ENCODE results near the gene SFTPA1. TPM values are rescaled to one million over a fixed set of nuclear protein-coding genes. Genes with fewer than 3 reads are reported as not detected.

SFTPA1 gene
- total and polyA plus RNA-seq, 9 of the 15 experiments (the other 6 are each of a cell fraction or from before 2014, with no cell fraction given): 0.04 to 3.5 (median 0.08) TPM; not detected in 5

- no peak for TF ChIP-seq ZNF121 (CRISPR knock-in tag; conservative IDR thresholded peaks at IDR 0.05)
- TF ChIP-seq ZNF395 (CRISPR knock-in tag; IDR thresholded peaks at IDR 0.05): no peak
- no peak for TF ChIP-seq TCF15 (CRISPR knock-in tag; IDR thresholded peaks at IDR 0.05)
- no peak for TF ChIP-seq TBP (optimal IDR thresholded peaks at IDR 0.05; ENCODE audit: low read depth, low read length)
- no peak for TF ChIP-seq MTA3 (IDR thresholded peaks at IDR 0.05; ENCODE audit: borderline replicate concordance)
- no peak for TF ChIP-seq CCNT2 (IDR thresholded peaks at IDR 0.05; ENCODE audit: borderline replicate concordance, extremely low read depth, insufficient read length, low read depth, low read length)
These were observed 4.8 kb downstream of the SFTPA1 start (continued) for GRCh38 chr10:79615577-79615976.

GRCh38 chr10:79616164-79616563, 5.4 kb downstream of the SFTPA1 start:
- TF ChIP-seq ZNF586 (CRISPR knock-in tag; conservative IDR thresholded peaks at IDR 0.05) (no peak), TAF1 (IDR thresholded peaks at IDR 0.05; ENCODE audit: control insufficient read depth, extremely low read depth, insufficient read depth, low read length, severe bottlenecking) (no peak), ZNF695 (CRISPR knock-in tag; IDR thresholded peaks at IDR 0.05) (no peak), ZNF444 (CRISPR knock-in tag; IDR thresholded peaks at IDR 0.05) (no peak), POLR2H (tag; IDR thresholded peaks at IDR 0.05; ENCODE audit: low read depth) (no peak), TEAD4 (IDR thresholded peaks at IDR 0.05; ENCODE audit: low read length) (no peak), TEAD4 (CRISPR knock-in tag; IDR thresholded peaks at IDR 0.05; ENCODE audit: borderline replicate concordance) (no peak), KLF1 (tag; IDR thresholded peaks at IDR 0.05) (no peak), ZFX (CRISPR knock-in tag; IDR thresholded peaks at IDR 0.05) (no peak), CREM (IDR thresholded peaks at IDR 0.05; ENCODE audit: low read depth) (no peak), SMAD1 (IDR thresholded peaks at IDR 0.05; ENCODE audit: low read depth, low read length, partially characterized antibody) (no peak), RBM34 (IDR thresholded peaks at IDR 0.05; ENCODE audit: borderline replicate concordance, insufficient read depth, low read length) (no peak), CREB3L1 (IDR thresholded peaks at IDR 0.05; ENCODE audit: borderline replicate concordance, low read depth) (no peak), PURB (CRISPR knock-in tag; IDR thresholded peaks at IDR 0.05; ENCODE audit: low read depth) (no peak)
- ChIA-PET CTCF (ENCODE audit: low intra/inter-chr PET ratio) (no interaction called here), POLR2A (no interaction called here)
- Histone ChIP-seq H3K36me3 (ENCODE audit: control insufficient read depth, insufficient read depth, low read length) (no peaks in the 10 kb centered on the region), H3K9me1 (ENCODE audit: control insufficient read depth, insufficient read depth, low read length) (no peaks in the 10 kb centered on the region), H3K79me2 (ENCODE audit: control insufficient read depth, insufficient read depth, low read length) (no peaks in the 10 kb centered on the region), H3K27ac (ENCODE audit: extremely low read depth, low read depth, low read length) (no peak overlapping the region), H3K27me3 (ENCODE audit: control insufficient read depth in 2 of 2, insufficient read depth in 2 of 2, low read length in 2 of 2) (peaks cover 6 to 43% of the 10 kb centered on the region in 2 experiments), H3K4me2 (ENCODE audit: insufficient read depth, low read length) (no peak overlapping the region), H3K9me3 (replicated peaks; ENCODE audit: control insufficient read depth, insufficient read depth, low read depth, low read length) (no peaks in the 10 kb centered on the region), H3K9ac (ENCODE audit: insufficient read depth in 1 of 2, low read depth in 2 of 2, low read length in 2 of 2) (no peak overlapping the region), H3K4me3 (no peak overlapping the region), H3K4me1 (replicated peaks in 1 of 2; ENCODE audit: control insufficient read depth in 2 of 2, insufficient read depth in 2 of 2, low read length in 2 of 2) (no peaks in the 10 kb centered on the region), H2AFZ (ENCODE audit: low read depth, low read length) (no peak overlapping the region), H4K20me1 (replicated peaks; ENCODE audit: control insufficient read depth, insufficient read depth, low read length) (no peaks in the 10 kb centered on the region; the same call in 1 of the 2 replicates)
- in situ Hi-C loops (cut with MboI) (no loop called here), intact Hi-C loops (cut with micrococcal nuclease) (no loop called here)
- WGBS (ENCODE audit: insufficient coverage, low coverage, missing lambda C conversion rate): 0% methylated on average over 1 of the region's 1 CpG
- FAIRE-seq (no peak), ATAC-seq (no peak), DNase-seq (ENCODE audit: extremely low read depth in 1 of 4, low spot score in 3 of 4) (no peak)
- no TSS peak for BruUV-seq (replicated peaks)

All from K562 (cell line).